NCI-H1092 (cell line): ENCODE measurements around the gene ZNF618.

Source experiments
- DNase-seq: peaks from one replicate; lab custom pipeline; 2025; lab: John Stamatoyannopoulos, UW

Gene ZNF618

GRCh38 chr9:114098021-114098935, 222.2 kb downstream of the ZNF618 start:
- no peak for DNase-seq

- DNase-seq = no peak
Observed at GRCh38 chr9:114098936-114099668, 223.0 kb downstream of the ZNF618 start, which contains the start of gene KIF12. TSS of gene KIF12 (minus strand) at chr9:114099292. CDS start at chr9:114099276, 16 bp downstream.

- no peak for DNase-seq
Observed at GRCh38 chr9:114099669-114100270, 223.7 kb downstream of the ZNF618 start.

GRCh38 chr9:114100536-114100935, 224.4 kb downstream of the ZNF618 start:
- DNase-seq = no peak

GRCh38 chr9:114102484-114102883, 226.4 kb downstream of the ZNF618 start:
- no peak for DNase-seq

- no peak for DNase-seq
Observed at GRCh38 chr9:114105236-114105635, 229.1 kb downstream of the ZNF618 start.
